Glutamatergic neuron (in vitro differentiated cells): Measurements from ENCODE around the gene CRMP1. TPM values are rescaled to one million over a fixed set of nuclear protein-coding genes. Genes with fewer than 3 reads are reported as not detected.

Experiments
- DNase-seq: peaks from one replicate; pipeline ENCODE4 v3.0.0; 2022
- H3K27ac Mint-ChIP-seq: one replicate; pipeline ENCODE4 v1.8.0; 2020; ENCODE audit warnings: mild to moderate bottlenecking, mixed read lengths, inconsistent platforms; ENCODE audit not compliant: unreplicated experiment
- H3K27me3 Mint-ChIP-seq: one replicate; pipeline ENCODE4 v1.8.0; 2020; ENCODE audit warnings: mild to moderate bottlenecking, moderate library complexity, mixed read lengths, inconsistent platforms; ENCODE audit not compliant: unreplicated experiment
- H3K36me3 Mint-ChIP-seq: one replicate; pipeline ENCODE4 v1.8.0; 2020; ENCODE audit warnings: mild to moderate bottlenecking, mixed read lengths, inconsistent platforms; ENCODE audit not compliant: unreplicated experiment
- H3K4me1 Mint-ChIP-seq: one replicate; pipeline ENCODE4 v1.8.0; 2020; ENCODE audit warnings: mild to moderate bottlenecking, low read depth, mixed read lengths, inconsistent platforms; ENCODE audit not compliant: unreplicated experiment
- H3K4me3 Mint-ChIP-seq: one replicate; pipeline ENCODE4 v1.8.0; 2020; ENCODE audit warnings: mild to moderate bottlenecking, mixed read lengths, inconsistent platforms; ENCODE audit not compliant: unreplicated experiment
- H3K9me3 Mint-ChIP-seq: one replicate; pipeline ENCODE4 v1.8.0; 2020; ENCODE audit warnings: mild to moderate bottlenecking, moderate library complexity, mixed read lengths, inconsistent platforms; ENCODE audit not compliant: unreplicated experiment
- CTCF ChIP-seq: fragments of 200-600 bp; sonication (generic); IDR thresholded peaks from one replicate; pipeline ENCODE4 v1.5.0; 2021; ENCODE audit not compliant: partially characterized antibody, unreplicated experiment
- total RNA-seq: library from RNA; stranded (reverse); fragmentation: NEBNext Ultra II Directional; extraction: Animal tissue kit (Norgen Biotek cat#: 25700); gene quantifications from one replicate; pipeline ENCODE4 v1.2.1, GENCODE V29; 2021; ENCODE audit not compliant: unreplicated experiment

The CRMP1 gene
- total RNA-seq, 1 donor from 2014 or later = 947 TPM

GRCh38 chr4:5828005-5828391 is 64.9 kb downstream of the CRMP1 start:
- peaks cover 17% of the 10 kb centered on the region for H3K36me3 Mint-ChIP-seq
- peaks cover 31% of the 10 kb centered on the region for H3K9me3 Mint-ChIP-seq
- H3K4me1 Mint-ChIP-seq = peaks cover 27% of the 10 kb centered on the region
- H3K27ac Mint-ChIP-seq = peak overlapping the region; percentile 89
- DNase-seq = no peak
- TF ChIP-seq CTCF = no peak
- peaks cover 30% of the 10 kb centered on the region for H3K27me3 Mint-ChIP-seq
- peak overlapping the region; percentile 81 for H3K4me3 Mint-ChIP-seq

- peaks cover 26% of the 10 kb centered on the region for H3K27me3 Mint-ChIP-seq
Observed at GRCh38 chr4:5827108-5828004, 65.5 kb downstream of the CRMP1 start.

GRCh38 chr4:5826437-5827107 is 66.3 kb downstream of the CRMP1 start:
- TF ChIP-seq CTCF = no peak
- H3K4me1 Mint-ChIP-seq = peaks cover 25% of the 10 kb centered on the region
- no peak for DNase-seq
- peak overlapping the region; percentile 63 for H3K27ac Mint-ChIP-seq
- no peak overlapping the region for H3K4me3 Mint-ChIP-seq
- peaks cover 29% of the 10 kb centered on the region for H3K9me3 Mint-ChIP-seq
- H3K27me3 Mint-ChIP-seq = peaks cover 26% of the 10 kb centered on the region
- H3K36me3 Mint-ChIP-seq = peaks cover 17% of the 10 kb centered on the region

More at GRCh38 chr4:5827108-5828004, 65.5 kb downstream of the CRMP1 start:
- H3K9me3 Mint-ChIP-seq = peaks cover 29% of the 10 kb centered on the region
- H3K4me3 Mint-ChIP-seq = peak overlapping the region; percentile 81
- H3K4me1 Mint-ChIP-seq = peaks cover 25% of the 10 kb centered on the region
- no peak for TF ChIP-seq CTCF
- H3K27ac Mint-ChIP-seq = peak overlapping the region; percentile 82
- no peak for DNase-seq
- H3K36me3 Mint-ChIP-seq = peaks cover 17% of the 10 kb centered on the region

- DNase-seq = no peak
- no peak for TF ChIP-seq CTCF
- H3K36me3 Mint-ChIP-seq = peaks cover 24% of the 10 kb centered on the region
- H3K27me3 Mint-ChIP-seq = peaks cover 24% of the 10 kb centered on the region
- H3K4me3 Mint-ChIP-seq = peak overlapping the region; percentile 14
- peaks cover 37% of the 10 kb centered on the region for H3K9me3 Mint-ChIP-seq
- H3K4me1 Mint-ChIP-seq = peaks cover 25% of the 10 kb centered on the region
- peak overlapping the region; percentile 63 for H3K27ac Mint-ChIP-seq
Observed at GRCh38 chr4:5825321-5826041, 67.4 kb downstream of the CRMP1 start.
